HEK293T (cell line): ENCODE results near the gene IRF7.

Source experiments
- ARNT ChIP-seq: fragments of 450-650 bp; IDR thresholded peaks from 2 replicates; pipeline ENCODE4 v1.6.1; 2017; ENCODE audit warnings: mild to moderate bottlenecking
- BHLHE40 ChIP-seq: fragments of 450-650 bp; IDR thresholded peaks from 2 replicates; pipeline ENCODE4 v1.6.1; 2016; ENCODE audit warnings: mild to moderate bottlenecking, moderate library complexity, borderline replicate concordance
- FOXK2 ChIP-seq: fragments of 450-650 bp; IDR thresholded peaks from 2 replicates; pipeline ENCODE4 v1.6.1; 2016; ENCODE audit warnings: mild to moderate bottlenecking
- SP1 ChIP-seq: fragments of 450-650 bp; IDR thresholded peaks from 2 replicates; pipeline ENCODE4 v1.6.1; 2017
- SUZ12 ChIP-seq: fragments of 450-650 bp; IDR thresholded peaks from 2 replicates; pipeline ENCODE4 v1.6.1; 2016; ENCODE audit warnings: mild to moderate bottlenecking
- TARDBP ChIP-seq: fragments of 450-650 bp; IDR thresholded peaks from 2 replicates; pipeline ENCODE4 v1.6.1; 2016

DNA sequence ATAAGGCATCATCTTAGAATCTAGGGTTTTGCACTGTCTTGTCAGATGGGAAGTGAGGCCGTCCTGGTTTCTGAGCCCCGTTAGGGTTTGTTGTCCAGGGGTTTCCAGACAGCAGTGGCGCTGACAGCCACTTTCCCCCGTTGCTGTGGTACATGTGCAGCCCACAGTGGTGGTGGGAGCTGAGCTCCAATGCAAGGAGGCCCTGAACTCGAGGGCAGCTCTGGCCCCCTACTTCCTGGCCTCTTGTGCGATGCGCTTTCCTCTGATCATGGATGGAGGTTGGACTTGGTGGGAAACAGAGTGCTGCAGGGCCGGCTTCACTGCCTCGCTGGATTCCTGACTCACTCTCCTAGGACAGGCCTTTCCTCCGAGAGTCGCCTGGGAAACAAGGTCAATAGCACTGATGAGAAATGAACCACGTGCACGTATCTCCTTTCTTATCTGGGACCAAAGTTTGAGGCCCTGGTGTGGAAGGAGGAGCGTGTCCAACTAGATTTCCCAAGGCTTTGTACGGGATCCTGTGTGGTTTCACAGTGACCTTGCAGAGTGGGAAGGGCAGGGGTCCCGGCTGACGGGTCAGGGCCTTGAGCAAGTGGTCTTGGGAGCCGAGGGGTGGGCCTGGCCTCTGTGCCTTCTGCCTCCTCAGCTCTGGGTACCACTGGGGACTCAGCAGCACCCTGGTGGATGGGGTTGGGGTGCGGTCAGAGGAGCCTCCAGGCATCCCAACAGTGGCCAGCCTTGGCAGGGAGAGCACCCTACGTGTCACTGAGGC is 35.7 kb downstream of the IRF7 start:
- TF ChIP-seq BHLHE40 (no peak), SUZ12 (no peak), SP1 (no peak), FOXK2 (no peak), TARDBP (no peak), ARNT (no peak)
